Neuronal stem cell (in vitro differentiated cells): ENCODE results near the gene MT1HL1.
"Not testable (repeated sequence)": the region's sequence is repeated elsewhere in the genome, so short reads cannot be mapped to it uniquely, and the experiment has no call there.

Experiments used
- DNase-seq: peaks from one replicate; pipeline ENCODE4 v3.0.0-alpha.2; 2013; ENCODE audit warnings: low spot score
- H2AFZ ChIP-seq: one replicate; pipeline ENCODE4 v1.6.1; 2013; ENCODE audit warnings: mild to moderate bottlenecking, low read length, inconsistent platforms
- H2AK5ac ChIP-seq: 2 replicates; pipeline ENCODE4 v1.6.1; 2013; ENCODE audit warnings: low read depth, mild to moderate bottlenecking, inconsistent platforms, low read length, moderate library complexity, mixed read lengths
- H2BK120ac ChIP-seq: 2 replicates; pipeline ENCODE4 v1.6.1; 2013; ENCODE audit warnings: low read depth, mild to moderate bottlenecking, inconsistent platforms, low read length, moderate library complexity, mixed read lengths
- H2BK12ac ChIP-seq: one replicate; pipeline ENCODE4 v1.6.1; 2013; ENCODE audit warnings: low read length, inconsistent platforms
- H2BK15ac ChIP-seq: 2 replicates; pipeline ENCODE4 v1.6.1; 2013; ENCODE audit warnings: mild to moderate bottlenecking, low read length, inconsistent platforms, mixed read lengths
- H2BK5ac ChIP-seq: one replicate; pipeline ENCODE4 v1.6.1; 2013; ENCODE audit warnings: inconsistent platforms, mild to moderate bottlenecking, low read length, moderate library complexity
- H3K14ac ChIP-seq: one replicate; pipeline ENCODE4 v1.6.1; 2013; ENCODE audit warnings: low read length, inconsistent platforms
- H3K18ac ChIP-seq: 2 replicates; pipeline ENCODE4 v1.6.1; 2013; ENCODE audit warnings: low read length, inconsistent platforms
- H3K23ac ChIP-seq: 2 replicates; pipeline ENCODE4 v1.6.1; 2013; ENCODE audit warnings: low read depth, mild to moderate bottlenecking, mixed read lengths, low read length, inconsistent platforms; ENCODE audit not compliant: poor library complexity
- H3K27ac ChIP-seq: replicated peaks from 3 replicates; pipeline ENCODE4 v1.5.1; 2013; ENCODE audit warnings: low read length, inconsistent platforms
- H3K27me3 ChIP-seq, 3 experiments: 2 replicates each; pipeline ENCODE4 v1.6.1; 2013; ENCODE audit warnings: low read length in 3 of 3, mild to moderate bottlenecking in 2 of 3, inconsistent platforms in 1 of 3, low read depth in 1 of 3, mixed read lengths in 1 of 3, moderate library complexity in 1 of 3; ENCODE audit not compliant: control insufficient read depth in 3 of 3, insufficient read depth in 3 of 3
- H3K36me3 ChIP-seq, 2 donors: replicated peaks in 1 of 2; 2 replicates each; pipeline ENCODE4 v1.6.1; 2013; ENCODE audit warnings: low read length in 2 of 2; ENCODE audit not compliant: control insufficient read depth in 2 of 2, insufficient read depth in 2 of 2
- H3K4ac ChIP-seq: 2 replicates; pipeline ENCODE4 v1.6.1; 2013; ENCODE audit warnings: inconsistent platforms, mild to moderate bottlenecking, low read length, moderate library complexity
- H3K4me1 ChIP-seq, 2 donors: 1 replicate in 1 of 2; 2 replicates in 1 of 2; pipeline ENCODE4 v1.6.1; 2013; ENCODE audit warnings: low read length in 2 of 2, low read depth in 1 of 2; ENCODE audit not compliant: control insufficient read depth in 2 of 2, insufficient read depth in 1 of 2
- H3K4me2 ChIP-seq: one replicate; pipeline ENCODE4 v1.6.1; 2013; ENCODE audit warnings: mild to moderate bottlenecking, low read length, inconsistent platforms; ENCODE audit not compliant: insufficient read depth, poor library complexity, severe bottlenecking
- H3K4me3 ChIP-seq, 2 donors: 2 replicates each; pipeline ENCODE4 v1.5.1; 2013; ENCODE audit warnings: low read length in 2 of 2, mild to moderate bottlenecking in 2 of 2, inconsistent platforms in 1 of 2, moderate library complexity in 1 of 2
- H3K79me1 ChIP-seq: one replicate; pipeline ENCODE4 v1.6.1; 2013; ENCODE audit warnings: low read depth, mild to moderate bottlenecking, inconsistent platforms, low read length, moderate library complexity
- H3K9ac ChIP-seq: one replicate; pipeline ENCODE4 v1.6.1; 2013; ENCODE audit warnings: mild to moderate bottlenecking, low read depth, low read length, inconsistent platforms; ENCODE audit not compliant: poor library complexity
- H3K9me3 ChIP-seq, 2 donors: replicated peaks in 1 of 2; 2 replicates each; pipeline versions ENCODE3 to v1.6.1; 2013; ENCODE audit warnings: low read length in 2 of 2, mild to moderate bottlenecking in 2 of 2, inconsistent platforms in 1 of 2, low read depth in 1 of 2, mixed read lengths in 1 of 2, moderate library complexity in 1 of 2; ENCODE audit not compliant: control insufficient read depth in 2 of 2, insufficient read depth in 1 of 2
- H4K8ac ChIP-seq: one replicate; pipeline ENCODE4 v1.6.1; 2013; ENCODE audit warnings: low read depth, mild to moderate bottlenecking, inconsistent platforms, low read length, moderate library complexity
- H4K91ac ChIP-seq: one replicate; pipeline ENCODE4 v1.6.1; 2013; ENCODE audit warnings: low read length, low read depth, mild to moderate bottlenecking, inconsistent platforms; ENCODE audit not compliant: poor library complexity
- WGBS, 2 donors: extraction: QIAGEN DNeasy Blood & Tissue Kit; methylation state at CpG; one replicate each; pipeline ENCODE4 v1.1.7; 2013; ENCODE audit warnings: missing lambda C conversion rate in 2 of 2, mixed read lengths in 1 of 2; ENCODE audit not compliant: insufficient read length in 2 of 2, insufficient replicate concordance in 1 of 2; ENCODE audit errors: extremely low coverage in 2 of 2; 5-methylcytosine and 5-hydroxymethylcytosine counted together

The MT1HL1 gene

GRCh38 chr1:236978740-236979139, 25.5 kb downstream of the MT1HL1 start:
- no peak overlapping the region for H3K27ac ChIP-seq
- no CpG with 5 or more reads among the region's 14 CpGs for WGBS, 2 donors

GRCh38 chr1:236975461-236975860, 28.8 kb downstream of the MT1HL1 start:
- H3K79me1 ChIP-seq, result no peaks in the 10 kb centered on the region
- no peak overlapping the region for H3K4me3 ChIP-seq
- DNase-seq, result no peak
- H3K27me3 ChIP-seq, result no peaks in the 10 kb centered on the region
- H3K36me3 ChIP-seq, result no peaks in the 10 kb centered on the region
- H3K18ac ChIP-seq, result no peak overlapping the region
- H3K9ac ChIP-seq, result no peak overlapping the region
- H2BK12ac ChIP-seq, result no peak overlapping the region
- no peaks in the 10 kb centered on the region for H3K9me3 ChIP-seq
- H4K91ac ChIP-seq, result no peak overlapping the region
- no peak overlapping the region for H2BK5ac ChIP-seq
- H3K27ac ChIP-seq, result no peak overlapping the region
- H3K4me1 ChIP-seq, result no peaks in the 10 kb centered on the region
- WGBS, 2 donors, result no CpG with 5 or more reads among the region's 6 CpGs
- no peak overlapping the region for H3K4me2 ChIP-seq
- no peak overlapping the region for H2AK5ac ChIP-seq
- H3K4ac ChIP-seq, result no peak overlapping the region
- H2BK15ac ChIP-seq, result no peak overlapping the region
- no peak overlapping the region for H4K8ac ChIP-seq
- H3K23ac ChIP-seq, result no peak overlapping the region
- H2BK120ac ChIP-seq, result no peak overlapping the region
- H2AFZ ChIP-seq, result no peak overlapping the region
- H3K14ac ChIP-seq, result no peak overlapping the region

More at GRCh38 chr1:236978740-236979139, 25.5 kb downstream of the MT1HL1 start:
- Histone ChIP-seq H3K18ac (no peak overlapping the region), H3K9ac (no peak overlapping the region), H3K4me1 (no peaks in the 10 kb centered on the region), H3K79me1 (no peaks in the 10 kb centered on the region), H2BK120ac (no peak overlapping the region), H2BK5ac (no peak overlapping the region), H3K14ac (no peak overlapping the region), H3K4me2 (no peak overlapping the region), H3K9me3 (no peaks in the 10 kb centered on the region), H3K4me3 (no peak overlapping the region), H3K27me3 (no peaks in the 10 kb centered on the region), H2BK15ac (no peak overlapping the region), H2AK5ac (no peak overlapping the region), H2BK12ac (no peak overlapping the region), H4K8ac (no peak overlapping the region), H3K4ac (no peak overlapping the region), H2AFZ (no peak overlapping the region), H3K36me3 (no peaks in the 10 kb centered on the region), H3K23ac (no peak overlapping the region), H4K91ac (no peak overlapping the region)
- DNase-seq, result no peak

- H3K36me3 ChIP-seq, H3K9me3 ChIP-seq, H3K27me3 ChIP-seq, H3K23ac ChIP-seq, H2AK5ac ChIP-seq, H3K14ac ChIP-seq, H4K91ac ChIP-seq, H2BK5ac ChIP-seq, H3K9ac ChIP-seq, H3K79me1 ChIP-seq, H3K4me2 ChIP-seq, H3K27ac ChIP-seq, DNase-seq, H2BK15ac ChIP-seq, H3K4me3 ChIP-seq, H2BK12ac ChIP-seq, H4K8ac ChIP-seq, H3K18ac ChIP-seq, H3K4ac ChIP-seq, H3K4me1 ChIP-seq, H2BK120ac ChIP-seq, H2AFZ ChIP-seq: not testable (repeated sequence)
- no CpG with 5 or more reads among the region's 5 CpGs for WGBS, 2 donors
Observed at GRCh38 chr1:236974025-236974424, 30.2 kb downstream of the MT1HL1 start.

- Histone ChIP-seq H3K14ac (no peak overlapping the region), H3K4me3 (no peak overlapping the region), H3K9me3 (no peaks in the 10 kb centered on the region), H2BK12ac (no peak overlapping the region), H3K23ac (no peak overlapping the region), H3K4me1 (peaks cover 0 to 2% of the 10 kb centered on the region in 2 donors), H2AK5ac (no peak overlapping the region), H3K27me3 (no peaks in the 10 kb centered on the region), H3K18ac (no peak overlapping the region), H3K4me2 (no peak overlapping the region), H2BK15ac (no peak overlapping the region), H3K79me1 (no peaks in the 10 kb centered on the region), H3K27ac (no peak overlapping the region), H2BK5ac (no peak overlapping the region), H4K91ac (no peak overlapping the region), H3K4ac (no peak overlapping the region), H2BK120ac (no peak overlapping the region), H4K8ac (no peak overlapping the region), H3K9ac (no peak overlapping the region), H3K36me3 (no peaks in the 10 kb centered on the region), H2AFZ (no peak overlapping the region)
- no peak for DNase-seq
- WGBS, 2 donors, result no CpG with 5 or more reads among the region's 6 CpGs
Observed at GRCh38 chr1:236966636-236967035, 37.6 kb downstream of the MT1HL1 start.
